Stimulated activated CD8-positive, alpha-beta memory T cell treated with anti-CD3 and anti-CD28 coated beads, Interleukin-7, amount 100 ng/mL, for 48 hours (primary cell): Measurements from ENCODE around the gene ID2.

Experiments
- DNase-seq, 2 donors: peaks; one replicate each; pipeline ENCODE4 v3.0.0-alpha.2; 2020; ENCODE audit warnings: low read depth in 1 of 2; ENCODE audit errors: extremely low read depth in 1 of 2

The ID2 gene

GRCh38 chr2:8647462-8647857, 34.4 kb upstream of the ID2 start:
- DNase-seq = no peak

- no peak for DNase-seq
Observed at GRCh38 chr2:8648441-8649213, 33.2 kb upstream of the ID2 start.

- DNase-seq = no peak
Observed at GRCh38 chr2:8649718-8650117, 32.1 kb upstream of the ID2 start.

- no peak for DNase-seq
Observed at GRCh38 chr2:8650256-8650655, 31.6 kb upstream of the ID2 start.

GRCh38 chr2:8652774-8653426, 29.0 kb upstream of the ID2 start:
- no peak for DNase-seq

GRCh38 chr2:8653485-8653884, 28.4 kb upstream of the ID2 start:
- no peak for DNase-seq

GRCh38 chr2:8654041-8654440, 27.8 kb upstream of the ID2 start:
- DNase-seq = no peak

- no peak for DNase-seq
Observed at GRCh38 chr2:8654483-8654882, 27.4 kb upstream of the ID2 start.

GRCh38 chr2:8656160-8656641, 25.7 kb upstream of the ID2 start:
- no peak for DNase-seq

GRCh38 chr2:8656811-8657210, 25.0 kb upstream of the ID2 start:
- no peak for DNase-seq

- no peak for DNase-seq
Observed at GRCh38 chr2:8657423-8658062, 24.3 kb upstream of the ID2 start.

GRCh38 chr2:8658064-8658862, 23.6 kb upstream of the ID2 start:
- DNase-seq = no peak

GRCh38 chr2:8659092-8659734, 22.6 kb upstream of the ID2 start:
- no peak for DNase-seq

- no peak for DNase-seq
Observed at GRCh38 chr2:8659735-8660492, 21.9 kb upstream of the ID2 start.

- no peak for DNase-seq
Observed at GRCh38 chr2:8661235-8661634, 20.6 kb upstream of the ID2 start.

- no peak for DNase-seq
Observed at GRCh38 chr2:8661736-8662135, 20.1 kb upstream of the ID2 start.

GRCh38 chr2:8662239-8662879, 19.5 kb upstream of the ID2 start:
- DNase-seq = no peak

GRCh38 chr2:8663997-8664396, 17.9 kb upstream of the ID2 start:
- no peak for DNase-seq

- no peak for DNase-seq
Observed at GRCh38 chr2:8666581-8666980, 15.3 kb upstream of the ID2 start.
